Mesendoderm (in vitro differentiated cells): ENCODE results near the gene RIMKLA.

Source experiments
- DNase-seq: peaks from one replicate; pipeline ENCODE4 v3.0.0; 2013
- H2AK5ac ChIP-seq: 2 replicates; pipeline ENCODE4 v1.6.1; 2013; ENCODE audit warnings: low read length, inconsistent platforms
- H2BK120ac ChIP-seq: 2 replicates; pipeline ENCODE4 v1.6.1; 2013; ENCODE audit warnings: low read depth, mild to moderate bottlenecking, low read length, moderate library complexity, mixed read lengths
- H2BK15ac ChIP-seq: replicated peaks from 2 replicates; pipeline ENCODE4 v1.6.1; 2013; ENCODE audit warnings: low read depth, mild to moderate bottlenecking, moderate library complexity
- H2BK5ac ChIP-seq: 2 replicates; pipeline ENCODE4 v1.6.1; 2013; ENCODE audit warnings: low read length, inconsistent platforms
- H3K18ac ChIP-seq: 2 replicates; pipeline ENCODE4 v1.6.1; 2013; ENCODE audit warnings: mild to moderate bottlenecking, low read length, mixed read lengths
- H3K23ac ChIP-seq: one replicate; pipeline ENCODE4 v1.6.1; 2013; ENCODE audit warnings: low read length
- H3K27ac ChIP-seq: 2 replicates; pipeline ENCODE4 v1.5.1; 2013; ENCODE audit warnings: low read depth, mild to moderate bottlenecking, inconsistent platforms, low read length, moderate library complexity
- H3K27me3 ChIP-seq: 2 replicates; pipeline ENCODE4 v1.6.1; 2013; ENCODE audit warnings: low read length, control low read depth, mild to moderate bottlenecking, inconsistent platforms; ENCODE audit not compliant: insufficient read depth, poor library complexity
- H3K36me3 ChIP-seq: 2 replicates; pipeline ENCODE4 v1.6.1; 2013; ENCODE audit warnings: low read length, inconsistent platforms; ENCODE audit not compliant: control insufficient read depth, insufficient read depth
- H3K4ac ChIP-seq: one replicate; pipeline ENCODE4 v1.6.1; 2013; ENCODE audit warnings: low read depth, mild to moderate bottlenecking, low read length, moderate library complexity
- H3K4me1 ChIP-seq: 2 replicates; pipeline ENCODE4 v1.6.1; 2013; ENCODE audit warnings: low read depth, low read length, inconsistent platforms; ENCODE audit not compliant: control insufficient read depth
- H3K4me2 ChIP-seq: 2 replicates; pipeline ENCODE4 v1.6.1; 2013; ENCODE audit warnings: low read length
- H3K4me3 ChIP-seq: 2 replicates; pipeline ENCODE4 v1.5.1; 2013; ENCODE audit warnings: mild to moderate bottlenecking, low read length
- H3K56ac ChIP-seq: one replicate; pipeline ENCODE4 v1.6.1; 2013; ENCODE audit warnings: low read length
- H3K79me1 ChIP-seq: 2 replicates; pipeline ENCODE4 v1.6.1; 2013; ENCODE audit warnings: low read length, inconsistent platforms
- H3K79me2 ChIP-seq: 2 replicates; pipeline ENCODE4 v1.6.1; 2013; ENCODE audit warnings: mild to moderate bottlenecking, low read length; ENCODE audit not compliant: control insufficient read depth, insufficient read depth
- H3K9ac ChIP-seq: 2 replicates; pipeline ENCODE4 v1.6.1; 2013; ENCODE audit warnings: low read length, inconsistent platforms
- H4K5ac ChIP-seq: one replicate; pipeline ENCODE4 v1.6.1; 2013; ENCODE audit warnings: low read length
- H4K8ac ChIP-seq: one replicate; pipeline ENCODE4 v1.6.1; 2013; ENCODE audit warnings: low read depth, mild to moderate bottlenecking, control low read depth, low read length, moderate library complexity
- WGBS: extraction: QIAGEN DNeasy Blood & Tissue Kit; methylation state at CpG from one replicate; pipeline ENCODE4 v1.1.7; 2013; ENCODE audit warnings: low lambda C conversion rate, missing lambda C conversion rate; ENCODE audit not compliant: insufficient coverage; ENCODE audit errors: extremely low coverage; 5-methylcytosine and 5-hydroxymethylcytosine counted together

RIMKLA gene

GRCh38 chr1:42368096-42368795 is 12.3 kb upstream of the RIMKLA start:
- Histone ChIP-seq H3K4me1 (no peaks in the 10 kb centered on the region), H3K18ac (no peak overlapping the region), H3K4me2 (no peak overlapping the region), H3K4ac (no peak overlapping the region), H2BK15ac (no peak overlapping the region), H3K27ac (no peak overlapping the region), H3K27me3 (no peaks in the 10 kb centered on the region), H3K9ac (no peak overlapping the region), H2BK120ac (no peak overlapping the region), H3K23ac (no peak overlapping the region), H3K4me3 (no peak overlapping the region), H4K8ac (no peak overlapping the region), H2BK5ac (no peak overlapping the region), H3K79me1 (no peaks in the 10 kb centered on the region), H2AK5ac (no peak overlapping the region), H3K36me3 (no peaks in the 10 kb centered on the region), H3K79me2 (no peaks in the 10 kb centered on the region), H3K56ac (no peak overlapping the region), H4K5ac (no peak overlapping the region)
- no peak for DNase-seq
- no CpG with 5 or more reads among the region's 7 CpGs for WGBS

- no peak overlapping the region for H3K23ac ChIP-seq
- no peak overlapping the region for H3K9ac ChIP-seq
- H3K79me2 ChIP-seq = no peaks in the 10 kb centered on the region
- H2AK5ac ChIP-seq = no peak overlapping the region
- H3K79me1 ChIP-seq = no peaks in the 10 kb centered on the region
- no peak overlapping the region for H3K4me2 ChIP-seq
- no peak overlapping the region for H2BK120ac ChIP-seq
- no peaks in the 10 kb centered on the region for H3K4me1 ChIP-seq
- H2BK15ac ChIP-seq = no peak overlapping the region
- H3K4me3 ChIP-seq = no peak overlapping the region
- no peak overlapping the region for H4K8ac ChIP-seq
- WGBS = no CpG with 5 or more reads among the region's 1 CpG
- no peak overlapping the region for H4K5ac ChIP-seq
- H3K4ac ChIP-seq = no peak overlapping the region
- H3K56ac ChIP-seq = no peak overlapping the region
- no peak overlapping the region for H3K18ac ChIP-seq
- no peaks in the 10 kb centered on the region for H3K36me3 ChIP-seq
- no peak overlapping the region for H3K27ac ChIP-seq
- peak; percentile 24 for DNase-seq
- no peaks in the 10 kb centered on the region for H3K27me3 ChIP-seq
- no peak overlapping the region for H2BK5ac ChIP-seq
Observed at GRCh38 chr1:42369471-42369870, 11.1 kb upstream of the RIMKLA start.

- H4K8ac ChIP-seq = no peak overlapping the region
- no peak overlapping the region for H3K4me2 ChIP-seq
- no peak overlapping the region for H3K56ac ChIP-seq
- H4K5ac ChIP-seq = no peak overlapping the region
- H3K27me3 ChIP-seq = no peaks in the 10 kb centered on the region
- H2BK15ac ChIP-seq = no peak overlapping the region
- H2AK5ac ChIP-seq = no peak overlapping the region
- no peak overlapping the region for H3K18ac ChIP-seq
- no peak overlapping the region for H2BK120ac ChIP-seq
- H2BK5ac ChIP-seq = no peak overlapping the region
- no peak overlapping the region for H3K4me3 ChIP-seq
- H3K79me2 ChIP-seq = no peaks in the 10 kb centered on the region
- H3K36me3 ChIP-seq = no peaks in the 10 kb centered on the region
- H3K9ac ChIP-seq = no peak overlapping the region
- DNase-seq = no peak
- no peaks in the 10 kb centered on the region for H3K79me1 ChIP-seq
- H3K4me1 ChIP-seq = no peaks in the 10 kb centered on the region
- H3K27ac ChIP-seq = no peak overlapping the region
- H3K23ac ChIP-seq = no peak overlapping the region
- no peak overlapping the region for H3K4ac ChIP-seq
Observed at GRCh38 chr1:42370876-42371549, 9.6 kb upstream of the RIMKLA start.

- no peak overlapping the region for H4K5ac ChIP-seq
- no peak overlapping the region for H4K8ac ChIP-seq
- no peaks in the 10 kb centered on the region for H3K4me1 ChIP-seq
- no peak overlapping the region for H3K18ac ChIP-seq
- H3K23ac ChIP-seq = no peak overlapping the region
- H3K4me3 ChIP-seq = no peak overlapping the region
- no peak for DNase-seq
- no CpG with 5 or more reads among the region's 2 CpGs for WGBS
- H2BK5ac ChIP-seq = no peak overlapping the region
- H3K56ac ChIP-seq = no peak overlapping the region
- H3K27ac ChIP-seq = no peak overlapping the region
- no peaks in the 10 kb centered on the region for H3K79me2 ChIP-seq
- H3K4me2 ChIP-seq = no peak overlapping the region
- H2BK120ac ChIP-seq = no peak overlapping the region
- no peak overlapping the region for H3K9ac ChIP-seq
- H3K36me3 ChIP-seq = no peaks in the 10 kb centered on the region
- no peak overlapping the region for H2BK15ac ChIP-seq
- H2AK5ac ChIP-seq = no peak overlapping the region
- no peaks in the 10 kb centered on the region for H3K27me3 ChIP-seq
- no peak overlapping the region for H3K4ac ChIP-seq
- no peaks in the 10 kb centered on the region for H3K79me1 ChIP-seq
Observed at GRCh38 chr1:42372796-42373195, 7.8 kb upstream of the RIMKLA start.

- H3K36me3 ChIP-seq = no peaks in the 10 kb centered on the region
- H3K79me1 ChIP-seq = no peaks in the 10 kb centered on the region
- no CpG with 5 or more reads among the region's 34 CpGs for WGBS
- H2BK5ac ChIP-seq = no peak overlapping the region
- H3K27ac ChIP-seq = no peak overlapping the region
- H3K4me1 ChIP-seq = no peaks in the 10 kb centered on the region
- no peak overlapping the region for H2BK120ac ChIP-seq
- peak; percentile 74 for DNase-seq
- no peak overlapping the region for H3K9ac ChIP-seq
- no peak overlapping the region for H2BK15ac ChIP-seq
- H3K18ac ChIP-seq = no peak overlapping the region
- H3K56ac ChIP-seq = peak overlapping the region; percentile 31
- H3K4ac ChIP-seq = no peak overlapping the region
- H3K4me3 ChIP-seq = no peak overlapping the region
- peaks cover 8% of the 10 kb centered on the region for H3K27me3 ChIP-seq
- no peaks in the 10 kb centered on the region for H3K79me2 ChIP-seq
- H4K5ac ChIP-seq = no peak overlapping the region
- peak overlapping the region; percentile 79 for H3K4me2 ChIP-seq
- H4K8ac ChIP-seq = no peak overlapping the region
- no peak overlapping the region for H2AK5ac ChIP-seq
- no peak overlapping the region for H3K23ac ChIP-seq
Observed at GRCh38 chr1:42379794-42380585, 602 bp upstream of the RIMKLA start.
